Keratinocyte (primary cell): ENCODE measurements around the gene CHODL. TPM values are rescaled to one million over a fixed set of nuclear protein-coding genes. Genes with fewer than 3 reads are reported as not detected.

Experiments
- DNase-seq: peaks from one replicate; pipeline ENCODE4 v3.0.0-alpha.2; 2011; ENCODE audit warnings: low read depth, missing footprints, low spot score
- FAIRE-seq: peaks from 2 replicates; lab custom pipeline; 2011; peaks lifted over from hg19 to GRCh38; lab: Jason Lieb, UNC
- H2AFZ ChIP-seq: 2 replicates; pipeline ENCODE4 v1.6.0; 2012; ENCODE audit warnings: low read length, control low read depth, inconsistent platforms; ENCODE audit not compliant: control insufficient read depth
- H3K27ac ChIP-seq: 2 replicates; pipeline ENCODE4 v1.5.1; 2011; ENCODE audit warnings: low read length; ENCODE audit not compliant: control insufficient read depth, insufficient read depth
- H3K27me3 ChIP-seq: 3 replicates; pipeline ENCODE4 v1.6.0; 2011; ENCODE audit warnings: low read length; ENCODE audit not compliant: control insufficient read depth, insufficient read depth; ENCODE audit errors: extremely low read depth
- H3K36me3 ChIP-seq, 2 experiments: 2 replicates in 1 of 2; 3 replicates in 1 of 2; pipeline ENCODE4 v1.5.1; 2011; ENCODE audit warnings: low read length in 2 of 2, mild to moderate bottlenecking in 1 of 2; ENCODE audit not compliant: control insufficient read depth in 2 of 2, insufficient read depth in 2 of 2; ENCODE audit errors: extremely low read depth in 1 of 2
- H3K4me1 ChIP-seq: 3 replicates; pipeline ENCODE4 v1.5.1; 2011; ENCODE audit warnings: low read length; ENCODE audit not compliant: control insufficient read depth, insufficient read depth; ENCODE audit errors: extremely low read depth
- H3K4me2 ChIP-seq: 3 replicates; pipeline ENCODE4 v1.6.0; 2011; ENCODE audit warnings: low read depth, low read length; ENCODE audit not compliant: control insufficient read depth, insufficient read depth; ENCODE audit errors: extremely low read depth
- H3K4me3 ChIP-seq, 3 experiments: fragments of 200-600 bp in 1 of 3; sonication (generic) in 1 of 3; 2 replicates in 2 of 3; 3 replicates in 1 of 3; pipeline ENCODE4 v1.5.1; 2011 to 2016; ENCODE audit warnings: low read length in 3 of 3, mild to moderate bottlenecking in 3 of 3, control low read depth in 2 of 3, inconsistent platforms in 1 of 3, low read depth in 1 of 3, mixed read lengths in 1 of 3, mixed run types in 1 of 3, moderate library complexity in 1 of 3; ENCODE audit not compliant: control insufficient read depth in 2 of 3, insufficient read depth in 2 of 3; ENCODE audit errors: extremely low read depth in 1 of 3
- H3K79me2 ChIP-seq: 2 replicates; pipeline ENCODE4 v1.6.0; 2012; ENCODE audit warnings: low read length; ENCODE audit not compliant: control insufficient read depth, insufficient read depth
- H3K9ac ChIP-seq: 3 replicates; pipeline ENCODE4 v1.6.0; 2011; ENCODE audit warnings: low read length; ENCODE audit not compliant: control insufficient read depth, insufficient read depth; ENCODE audit errors: extremely low read depth
- H3K9me1 ChIP-seq: 3 replicates; pipeline ENCODE4 v1.6.0; 2011; ENCODE audit warnings: low read length; ENCODE audit not compliant: control insufficient read depth, insufficient read depth; ENCODE audit errors: extremely low read depth
- H3K9me3 ChIP-seq: 2 replicates; pipeline ENCODE4 v1.5.1; 2012; ENCODE audit warnings: low read depth, low read length; ENCODE audit not compliant: control insufficient read depth
- H4K20me1 ChIP-seq: 3 replicates; pipeline ENCODE4 v1.6.0; 2011; ENCODE audit warnings: low read length; ENCODE audit not compliant: control insufficient read depth, insufficient read depth; ENCODE audit errors: extremely low read depth
- EZH2 ChIP-seq: IDR thresholded peaks from one replicate; pipeline ENCODE4 v1.6.1; 2012; ENCODE audit warnings: inconsistent platforms, mild to moderate bottlenecking, low read length, moderate library complexity
- dilution Hi-C: fragments of 300-500 bp; cut with MboI; formaldehyde crosslinking; loops from one replicate; pipeline ENCODE4 v1.7.0; 2020; ENCODE audit warnings: low sequenced_read_pairs; ENCODE audit not compliant: extremely low pct_ligation_motif_present
- polyA plus RNA-seq, 5 experiments: library from polyadenylated mRNA; depleted of rRNA in 3 of 5; stranded (reverse) in 3 of 5; stranded (forward) in 1 of 5; unstranded in 1 of 5; fragments of >200 nt; gene quantifications; 1 replicate in 1 of 5; 2 replicates in 3 of 5; 3 replicates in 1 of 5; pipeline versions ENCODE4 v1.2.1 to v1.2.3, GENCODE V29; 2011 to 2012; ENCODE audit warnings: missing spikeins in 2 of 5, low read depth in 1 of 5, low replicate concordance in 1 of 5
- TF ChIP-seq, protein P1 (sequence below), 3 experiments: IDR thresholded peaks in 1 of 3; conservative IDR thresholded peaks in 1 of 3; optimal IDR thresholded peaks in 1 of 3; 2 replicates in 2 of 3; 3 replicates in 1 of 3; pipeline versions ENCODE3 to v1.5.1; 2011; ENCODE audit warnings: low read length in 3 of 3, mild to moderate bottlenecking in 3 of 3, moderate library complexity in 2 of 3, control low read depth in 1 of 3, inconsistent platforms in 1 of 3; ENCODE audit not compliant: insufficient read depth in 2 of 3; ENCODE audit errors: extremely low read depth in 1 of 3

The CHODL gene
- polyA plus RNA-seq, 1 donor (not counting 4 experiments of a cell fraction or from before 2014, with no cell fraction given), result 1.4 TPM

GRCh38 chr21:18274370-18274769 lies 29.7 kb downstream of the CHODL start:
- FAIRE-seq, result no peak
- Histone ChIP-seq H3K27me3 (no peaks in the 10 kb centered on the region), H3K4me1 (no peaks in the 10 kb centered on the region), H3K9ac (no peak overlapping the region), H3K79me2 (no peaks in the 10 kb centered on the region), H3K4me2 (no peak overlapping the region), H2AFZ (no peak overlapping the region), H3K27ac (no peak overlapping the region), H3K4me3 (no peak overlapping the region), H4K20me1 (no peaks in the 10 kb centered on the region), H3K36me3 (no peaks in the 10 kb centered on the region), H3K9me1 (no peaks in the 10 kb centered on the region), H3K9me3 (no peaks in the 10 kb centered on the region)
- dilution Hi-C loops, result no loop called here
- TF ChIP-seq EZH2, result no peak
- TF ChIP-seq, protein P1, sequence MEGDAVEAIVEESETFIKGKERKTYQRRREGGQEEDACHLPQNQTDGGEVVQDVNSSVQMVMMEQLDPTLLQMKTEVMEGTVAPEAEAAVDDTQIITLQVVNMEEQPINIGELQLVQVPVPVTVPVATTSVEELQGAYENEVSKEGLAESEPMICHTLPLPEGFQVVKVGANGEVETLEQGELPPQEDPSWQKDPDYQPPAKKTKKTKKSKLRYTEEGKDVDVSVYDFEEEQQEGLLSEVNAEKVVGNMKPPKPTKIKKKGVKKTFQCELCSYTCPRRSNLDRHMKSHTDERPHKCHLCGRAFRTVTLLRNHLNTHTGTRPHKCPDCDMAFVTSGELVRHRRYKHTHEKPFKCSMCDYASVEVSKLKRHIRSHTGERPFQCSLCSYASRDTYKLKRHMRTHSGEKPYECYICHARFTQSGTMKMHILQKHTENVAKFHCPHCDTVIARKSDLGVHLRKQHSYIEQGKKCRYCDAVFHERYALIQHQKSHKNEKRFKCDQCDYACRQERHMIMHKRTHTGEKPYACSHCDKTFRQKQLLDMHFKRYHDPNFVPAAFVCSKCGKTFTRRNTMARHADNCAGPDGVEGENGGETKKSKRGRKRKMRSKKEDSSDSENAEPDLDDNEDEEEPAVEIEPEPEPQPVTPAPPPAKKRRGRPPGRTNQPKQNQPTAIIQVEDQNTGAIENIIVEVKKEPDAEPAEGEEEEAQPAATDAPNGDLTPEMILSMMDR (optimal IDR thresholded peaks at IDR 0.05 in 1 of 3, IDR thresholded peaks at IDR 0.05 in 1 of 3, conservative IDR thresholded peaks at IDR 0.05 in 1 of 3; ENCODE audit: extremely low read depth in 1 of 3, insufficient read depth in 2 of 3, low read length in 3 of 3), result no peak
- DNase-seq, result no peak

- Histone ChIP-seq H3K9ac (no peak overlapping the region), H4K20me1 (no peaks in the 10 kb centered on the region), H3K27ac (no peak overlapping the region), H3K36me3 (no peaks in the 10 kb centered on the region), H3K9me1 (no peaks in the 10 kb centered on the region), H2AFZ (no peak overlapping the region), H3K79me2 (no peaks in the 10 kb centered on the region), H3K4me3 (no peak overlapping the region), H3K4me1 (no peaks in the 10 kb centered on the region), H3K9me3 (no peaks in the 10 kb centered on the region), H3K4me2 (no peak overlapping the region), H3K27me3 (no peaks in the 10 kb centered on the region)
- FAIRE-seq, result no peak
- dilution Hi-C loops, result no loop called here
- no peak for DNase-seq
- TF ChIP-seq, protein P1 (optimal IDR thresholded peaks at IDR 0.05 in 1 of 3, IDR thresholded peaks at IDR 0.05 in 1 of 3, conservative IDR thresholded peaks at IDR 0.05 in 1 of 3; ENCODE audit: extremely low read depth in 1 of 3, insufficient read depth in 2 of 3, low read length in 3 of 3), result no peak
- TF ChIP-seq EZH2, result no peak
These were observed 31.1 kb downstream of the CHODL start for GRCh38 chr21:18275781-18276180.
